HUES6 (cell line): ENCODE measurements around the gene RPS25.
"Not testable (repeated sequence)": the region's sequence is repeated elsewhere in the genome, so short reads cannot be mapped to it uniquely, and the experiment has no call there.

ENCODE experiments used
- H3K27ac ChIP-seq: 2 replicates; pipeline ENCODE4 v1.7.0; 2013; ENCODE audit warnings: low read depth, mild to moderate bottlenecking, low read length, inconsistent platforms
- H3K27me3 ChIP-seq: 2 replicates; pipeline ENCODE4 v1.6.1; 2013; ENCODE audit warnings: low read length; ENCODE audit not compliant: control insufficient read depth, insufficient read depth
- H3K36me3 ChIP-seq: 2 replicates; pipeline ENCODE4 v1.6.1; 2013; ENCODE audit warnings: low read length; ENCODE audit not compliant: control insufficient read depth, insufficient read depth
- H3K4me1 ChIP-seq: 2 replicates; pipeline ENCODE4 v1.6.1; 2013; ENCODE audit warnings: low read length; ENCODE audit not compliant: control insufficient read depth, insufficient read depth
- H3K4me3 ChIP-seq: 2 replicates; pipeline ENCODE4 v1.5.1; 2013; ENCODE audit warnings: low read depth, low read length
- H3K9ac ChIP-seq: one replicate; pipeline ENCODE4 v1.6.1; 2013; ENCODE audit warnings: mild to moderate bottlenecking, low read length
- H3K9me3 ChIP-seq: 2 replicates; pipeline ENCODE4 v1.6.1; 2013; ENCODE audit warnings: low read depth, low read length; ENCODE audit not compliant: control insufficient read depth, insufficient read depth

RPS25 gene

DNA sequence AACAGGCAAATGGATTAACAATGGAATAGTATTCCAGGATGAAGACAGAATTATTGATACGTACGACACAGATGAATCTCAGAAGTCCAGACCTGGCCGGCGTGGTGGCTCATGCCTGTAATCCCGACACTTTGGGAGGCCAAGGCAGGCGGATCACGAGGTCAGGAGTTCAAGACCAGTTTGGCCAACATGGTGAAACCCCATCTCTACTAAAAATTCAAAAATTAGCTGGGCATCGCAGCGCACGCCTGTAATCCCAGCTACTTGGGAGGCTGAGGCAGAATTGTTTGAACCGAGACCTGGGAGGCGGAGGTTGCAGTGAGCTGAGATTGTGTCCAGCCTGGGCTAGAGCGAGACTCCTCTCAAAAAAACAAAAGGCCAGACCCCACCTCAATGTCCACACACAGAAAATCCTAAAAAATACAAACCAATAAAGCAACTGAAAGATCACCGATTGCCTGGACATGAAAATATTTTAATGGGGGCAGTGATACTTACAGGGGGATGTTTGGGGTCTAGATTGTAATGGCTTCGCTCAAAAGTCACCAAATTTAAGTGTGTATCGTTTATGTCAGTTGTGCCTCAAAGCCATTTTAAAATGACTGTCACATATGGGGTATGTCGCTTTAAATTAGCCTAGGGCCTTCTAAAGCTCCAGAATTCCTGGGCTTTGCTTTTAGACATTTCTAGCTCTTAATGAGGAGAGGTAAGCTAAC, 3.8 kb downstream of the RPS25 start:
- no peaks in the 10 kb centered on the region for H3K27me3 ChIP-seq
- no peak overlapping the region for H3K4me3 ChIP-seq
- H3K9me3 ChIP-seq: no peaks in the 10 kb centered on the region
- H3K27ac ChIP-seq: no peak overlapping the region
- H3K36me3 ChIP-seq: peaks cover 79% of the 10 kb centered on the region
- H3K9ac ChIP-seq: no peak overlapping the region
- H3K4me1 ChIP-seq: no peaks in the 10 kb centered on the region

DNA sequence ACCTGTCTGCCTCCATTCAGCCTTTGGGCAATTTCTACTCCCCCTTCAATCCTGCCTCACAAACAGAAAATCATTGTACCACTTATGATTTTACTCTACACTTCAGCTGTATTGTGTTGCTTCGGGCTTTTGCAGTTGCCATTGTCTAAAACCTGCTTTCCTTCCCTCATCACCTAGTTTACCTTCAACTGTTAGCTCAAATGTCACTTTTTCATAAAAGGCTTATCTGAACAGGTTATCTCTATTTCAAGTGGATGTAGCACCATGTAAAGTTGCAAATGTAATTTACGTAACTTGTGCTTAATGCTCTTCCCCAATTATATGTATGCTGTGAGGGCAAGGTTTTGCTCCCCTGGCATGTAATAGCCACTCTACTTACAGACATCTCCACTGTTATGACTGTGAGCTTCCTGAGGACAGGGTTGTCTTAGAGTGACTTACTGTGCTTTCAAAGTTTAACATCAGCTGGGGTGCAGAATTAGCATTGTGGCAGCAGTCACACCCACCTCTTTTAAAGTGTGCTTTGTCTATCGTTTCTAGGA, 5.4 kb downstream of the RPS25 start:
- no peaks in the 10 kb centered on the region for H3K4me1 ChIP-seq
- no peak overlapping the region for H3K4me3 ChIP-seq
- no peak overlapping the region for H3K27ac ChIP-seq
- H3K9me3 ChIP-seq: no peaks in the 10 kb centered on the region
- peaks cover 91% of the 10 kb centered on the region for H3K36me3 ChIP-seq
- no peaks in the 10 kb centered on the region for H3K27me3 ChIP-seq
- H3K9ac ChIP-seq: no peak overlapping the region

DNA sequence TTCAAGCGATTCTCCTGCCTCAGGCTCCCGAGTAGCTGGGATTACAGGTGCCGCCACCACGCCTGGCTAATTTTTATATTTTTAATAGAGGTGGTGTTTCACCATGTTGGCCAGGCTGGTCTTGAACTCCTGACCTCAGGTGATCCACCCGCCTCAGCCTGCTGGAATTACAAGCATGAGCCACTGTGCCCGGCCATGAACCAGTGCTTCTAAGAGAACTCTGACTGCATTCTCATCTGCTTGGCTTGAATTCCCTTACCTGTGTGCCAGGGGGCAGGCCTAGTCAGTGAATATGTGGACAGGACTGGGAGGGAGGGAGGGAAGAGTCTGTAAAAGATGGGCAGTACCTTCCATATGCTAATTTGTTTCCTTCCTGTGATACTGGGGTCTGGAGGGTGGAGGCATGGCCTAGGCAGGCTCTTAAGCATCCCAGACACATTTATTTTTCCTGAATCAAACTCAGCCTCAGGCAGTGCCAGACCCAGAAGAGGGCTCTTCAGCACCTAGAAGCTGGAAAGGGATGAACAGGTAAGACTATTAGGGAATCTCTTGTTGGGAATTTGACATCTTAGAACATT, 6.6 kb downstream of the RPS25 start:
- Histone ChIP-seq H3K27ac (no peak overlapping the region), H3K4me3 (no peak overlapping the region), H3K36me3 (peaks cover 91% of the 10 kb centered on the region), H3K4me1 (no peaks in the 10 kb centered on the region), H3K27me3 (no peaks in the 10 kb centered on the region), H3K9ac (no peak overlapping the region), H3K9me3 (no peaks in the 10 kb centered on the region)

DNA sequence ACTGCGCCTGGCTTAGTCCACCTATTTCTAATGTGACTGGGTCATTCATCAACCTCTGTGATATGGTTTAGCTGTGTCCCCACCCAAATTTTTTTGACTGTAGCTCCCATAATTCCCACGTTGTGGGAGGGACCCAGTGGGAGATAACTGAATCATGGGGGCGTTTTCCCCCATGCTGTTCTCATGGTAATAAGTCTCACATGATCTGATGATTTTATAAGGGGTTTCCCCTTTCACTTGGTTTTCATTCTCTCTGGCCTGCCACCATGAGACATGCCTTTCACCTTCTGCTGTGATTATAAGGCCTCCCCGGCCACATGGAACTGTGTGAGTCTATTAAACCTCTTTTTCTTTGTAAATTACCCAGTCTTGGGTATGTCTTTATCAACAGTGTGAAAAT, 11.5 kb downstream of the RPS25 start:
- Histone ChIP-seq H3K36me3 (peaks cover 86% of the 10 kb centered on the region), H3K9ac (no peak overlapping the region), H3K4me1 (no peaks in the 10 kb centered on the region), H3K27me3 (no peaks in the 10 kb centered on the region), H3K27ac (no peak overlapping the region), H3K4me3 (no peak overlapping the region), H3K9me3 (no peaks in the 10 kb centered on the region)

DNA sequence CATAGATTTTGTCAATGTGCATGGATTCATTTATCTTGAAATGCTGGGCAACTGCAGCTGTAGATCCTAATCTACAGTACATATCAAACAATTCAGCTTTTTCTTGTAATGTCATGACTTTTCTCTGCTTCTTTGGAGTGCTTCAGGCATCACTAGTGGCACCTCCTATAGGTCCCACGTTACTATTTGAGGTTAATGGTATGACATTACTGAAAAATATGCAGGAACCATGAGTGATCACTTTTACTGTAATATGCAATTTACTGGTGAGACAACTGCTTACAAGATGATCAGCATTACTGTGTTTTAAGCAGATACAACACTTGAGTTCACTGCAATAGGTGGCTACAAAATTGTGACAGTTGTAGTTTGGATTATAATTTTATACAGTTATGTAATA, 17.2 kb downstream of the RPS25 start:
- Histone ChIP-seq H3K9ac (no peak overlapping the region), H3K36me3 (peaks cover 61% of the 10 kb centered on the region), H3K4me1 (peaks cover 12% of the 10 kb centered on the region), H3K27ac (no peak overlapping the region), H3K27me3 (no peaks in the 10 kb centered on the region), H3K4me3 (no peak overlapping the region), H3K9me3 (no peaks in the 10 kb centered on the region)

DNA sequence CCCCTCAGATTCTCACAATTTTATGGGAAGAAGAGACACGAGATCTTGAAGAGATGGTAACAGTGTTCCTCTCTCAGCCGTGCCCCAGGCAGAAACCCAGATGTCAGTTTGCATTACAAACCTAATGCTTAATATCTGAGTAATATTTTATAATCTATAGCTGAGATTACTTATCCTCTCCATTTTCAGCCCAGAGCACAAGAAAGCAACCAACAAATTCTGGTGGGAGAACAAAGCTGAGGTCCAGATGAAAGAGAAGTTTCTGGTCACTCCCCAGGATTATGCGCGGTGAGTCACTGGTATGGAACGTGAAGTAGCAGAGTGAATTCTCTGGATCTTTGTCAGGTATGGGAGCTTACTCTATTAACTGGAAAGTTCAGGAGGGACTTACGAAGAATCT, 19.3 kb downstream of the RPS25 start:
- peak overlapping the region; percentile 96 for H3K9ac ChIP-seq
- H3K9me3 ChIP-seq: no peaks in the 10 kb centered on the region
- H3K36me3 ChIP-seq: peaks cover 43% of the 10 kb centered on the region
- H3K4me1 ChIP-seq: peaks cover 12% of the 10 kb centered on the region
- H3K27me3 ChIP-seq: no peaks in the 10 kb centered on the region
- H3K4me3 ChIP-seq: peak overlapping the region; percentile 74
- H3K27ac ChIP-seq: peak overlapping the region; percentile 79; the same call in 1 of the 2 replicates

DNA sequence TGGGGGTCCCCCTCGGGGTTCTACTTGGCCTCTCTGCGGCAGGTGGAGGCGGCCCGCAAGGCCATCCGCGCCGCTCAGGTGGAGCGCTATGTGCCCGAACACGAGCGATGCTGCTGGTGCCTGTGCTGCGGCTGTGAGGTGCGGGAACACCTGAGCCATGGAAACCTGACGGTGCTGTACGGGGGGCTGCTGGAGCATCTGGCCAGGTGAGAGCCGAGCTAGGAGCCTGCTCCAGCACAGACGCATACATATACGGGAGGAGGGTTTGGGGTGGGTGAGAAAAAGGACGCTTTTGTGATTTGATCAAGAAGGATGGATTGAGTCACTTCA, 19.8 kb downstream of the RPS25 start:
- peaks cover 44% of the 10 kb centered on the region for H3K36me3 ChIP-seq
- H3K27ac ChIP-seq: peak overlapping the region; percentile 79; the same call in 1 of the 2 replicates
- peak overlapping the region; percentile 74 for H3K4me3 ChIP-seq
- peaks cover 3% of the 10 kb centered on the region; the same call in 1 of the 2 replicates for H3K9me3 ChIP-seq
- peaks cover 12% of the 10 kb centered on the region for H3K4me1 ChIP-seq
- no peaks in the 10 kb centered on the region for H3K27me3 ChIP-seq
- H3K9ac ChIP-seq: peak overlapping the region; percentile 96

DNA sequence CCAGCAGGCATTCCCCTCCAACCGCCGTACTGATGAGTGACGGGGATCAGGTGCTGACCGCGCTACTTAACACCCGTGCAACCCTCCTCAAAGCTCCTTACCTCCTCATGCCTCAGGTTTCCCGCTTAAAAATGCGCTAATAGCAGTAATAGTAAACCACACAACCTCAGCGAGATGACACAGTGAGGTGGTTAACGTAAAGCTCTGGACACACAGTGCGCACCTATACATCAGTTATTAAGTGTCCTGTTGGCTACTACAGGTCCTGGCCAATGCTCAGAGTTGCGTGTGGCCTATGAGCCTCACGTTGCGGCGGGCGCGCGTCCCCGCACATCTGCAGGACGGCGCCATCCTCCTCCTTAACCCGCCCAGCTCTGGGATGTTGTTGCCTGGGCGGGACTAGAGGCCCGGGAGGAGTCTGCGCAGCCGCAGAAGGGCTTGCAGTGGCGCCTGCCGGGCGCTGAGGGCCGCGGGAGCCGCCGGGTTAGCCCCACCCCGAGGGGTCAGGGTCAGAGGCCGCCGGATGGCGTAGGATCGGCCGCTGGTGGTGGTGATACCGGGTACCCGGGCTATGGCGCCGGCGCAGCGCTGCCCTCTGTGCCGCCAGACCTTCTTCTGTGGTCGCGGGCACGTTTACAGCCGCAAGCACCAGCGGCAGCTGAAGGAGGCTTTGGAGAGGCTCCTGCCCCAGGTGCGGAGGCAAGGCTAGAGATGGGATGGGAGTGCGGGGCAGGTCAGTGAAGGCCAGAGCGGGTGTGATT, 20.3 kb downstream of the RPS25 start, which contains the start of gene CENATAC:
CENATAC (plus strand) TSS at position 512 of the 761 bp plus-strand sequence; CDS start at position 572, 60 bp downstream.
- H3K4me1 ChIP-seq: peaks cover 12% of the 10 kb centered on the region
- no peaks in the 10 kb centered on the region for H3K27me3 ChIP-seq
- H3K36me3 ChIP-seq: peaks cover 39% of the 10 kb centered on the region
- H3K27ac ChIP-seq: peak within 1 kb of the TSS; percentile 79; the same call in 1 of the 2 replicates
- peak within 1 kb of the TSS; percentile 74 for H3K4me3 ChIP-seq
- peaks cover 4% of the 10 kb centered on the region; the same call in 1 of the 2 replicates for H3K9me3 ChIP-seq
- peak within 1 kb of the TSS; percentile 96 for H3K9ac ChIP-seq

DNA sequence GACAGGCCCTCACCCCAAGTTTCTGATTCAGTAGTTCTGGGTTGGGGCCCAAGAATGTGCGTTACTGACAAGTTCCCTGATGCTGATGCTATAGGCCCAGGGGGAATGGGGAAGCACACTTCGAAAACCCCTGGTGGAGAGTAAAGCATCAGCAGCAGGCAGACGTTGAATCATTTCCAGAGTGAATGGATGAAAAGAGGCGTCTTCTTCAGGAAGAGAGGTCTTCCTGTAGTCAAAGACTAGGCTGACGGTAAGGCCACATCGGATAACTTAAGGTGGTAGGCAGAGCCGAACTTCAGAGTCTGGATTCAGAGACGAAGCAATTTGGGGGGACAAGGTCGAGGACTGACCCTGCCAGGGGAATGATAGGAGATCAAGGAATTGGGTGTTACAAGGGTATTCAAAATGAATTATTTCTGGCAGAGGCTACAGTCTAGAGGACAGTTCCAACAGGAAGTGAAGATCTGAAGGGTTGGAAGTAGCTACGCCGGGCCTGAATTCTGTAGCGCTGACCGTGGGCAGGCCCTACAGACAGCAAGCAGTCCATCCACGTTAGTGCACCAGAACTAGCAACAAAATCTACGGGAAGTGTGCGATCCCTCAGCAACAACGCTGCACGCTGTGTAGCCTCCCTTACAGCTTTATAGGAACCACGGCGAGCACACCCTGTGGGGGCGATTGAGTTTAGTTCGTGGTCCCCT, 21.1 kb downstream of the RPS25 start:
- H3K27ac ChIP-seq: no peak overlapping the region
- no peaks in the 10 kb centered on the region for H3K27me3 ChIP-seq
- peak overlapping the region; percentile 74 for H3K4me3 ChIP-seq
- peak overlapping the region; percentile 63 for H3K9ac ChIP-seq
- peaks cover 32% of the 10 kb centered on the region for H3K36me3 ChIP-seq
- peaks cover 7% of the 10 kb centered on the region; the same call in 1 of the 2 replicates for H3K9me3 ChIP-seq
- H3K4me1 ChIP-seq: peaks cover 12% of the 10 kb centered on the region

DNA sequence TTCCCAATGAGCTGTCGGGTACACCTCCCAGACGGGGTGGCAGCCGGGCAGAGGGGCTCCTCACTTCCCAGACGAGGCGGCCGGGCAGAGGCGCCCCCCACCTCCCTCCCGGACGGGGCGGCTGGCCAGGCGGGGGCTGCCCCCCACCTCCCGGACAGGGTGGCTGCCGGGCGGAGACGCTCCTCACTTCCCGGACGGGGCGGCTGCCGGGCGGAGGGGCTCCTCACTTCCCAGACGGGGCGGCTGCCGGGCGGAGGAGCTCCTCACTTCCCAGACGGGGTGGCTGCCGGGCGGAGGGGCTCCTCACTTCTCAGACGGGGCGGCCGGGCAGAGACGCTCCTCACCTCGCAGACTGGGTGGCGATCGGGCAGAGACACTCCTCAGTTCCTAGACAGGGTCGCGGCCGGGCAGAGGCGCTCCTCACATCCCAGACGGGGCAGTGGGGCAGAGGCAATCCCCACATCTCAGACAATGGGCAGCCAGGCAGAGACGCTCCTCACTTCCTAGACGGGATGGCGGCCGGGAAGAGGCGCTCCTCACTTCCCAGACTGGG, 26.6 kb downstream of the RPS25 start:
- H3K9me3 ChIP-seq, H3K36me3 ChIP-seq, H3K27me3 ChIP-seq, H3K27ac ChIP-seq, H3K4me3 ChIP-seq, H3K4me1 ChIP-seq, H3K9ac ChIP-seq: not testable (repeated sequence)
